Endothelial cell of umbilical vein (primary cell): ENCODE measurements around the gene WSB2.

ENCODE experiments used
- CTCF ChIP-seq, 2 donors: IDR thresholded peaks; 1 replicate in 1 of 2; 2 replicates in 1 of 2; pipeline ENCODE4 v1.5.1; 2011; ENCODE audit warnings: low read length in 2 of 2, mild to moderate bottlenecking in 2 of 2, moderate library complexity in 2 of 2, control low read depth in 1 of 2, inconsistent platforms in 1 of 2, low read depth in 1 of 2; ENCODE audit not compliant: insufficient read depth in 1 of 2; ENCODE audit errors: extremely low read depth in 1 of 2
- MAX ChIP-seq: IDR thresholded peaks from 2 replicates; pipeline ENCODE4 v1.6.1; 2011; ENCODE audit not compliant: insufficient read depth, insufficient read length
- POLR2A ChIP-seq: IDR thresholded peaks from 2 replicates; pipeline ENCODE4 v1.6.1; 2012; ENCODE audit warnings: low read depth, mild to moderate bottlenecking, control low read depth, low read length
- POLR2AphosphoS5 ChIP-seq: IDR thresholded peaks from 2 replicates; pipeline ENCODE4 v1.6.1; 2012; ENCODE audit warnings: low read depth, mild to moderate bottlenecking, control low read depth, low read length, moderate library complexity; ENCODE audit not compliant: insufficient read depth

GRCh38 chr12:118101051-118101450, 40.1 kb upstream of the WSB2 start:
- no peak for TF ChIP-seq CTCF (IDR thresholded peaks at IDR 0.05; ENCODE audit: extremely low read depth in 1 of 2, insufficient read depth in 1 of 2, low read depth in 1 of 2, low read length in 2 of 2)
- TF ChIP-seq POLR2A = no peak
- TF ChIP-seq MAX = no peak
- no peak for TF ChIP-seq POLR2AphosphoS5
